Type B pancreatic cell (in vitro differentiated cells): ENCODE results near the gene CNST. TPM values are rescaled to one million over a fixed set of nuclear protein-coding genes. Genes with fewer than 3 reads are reported as not detected.

Experiments used
- DNase-seq: peaks from one replicate; pipeline ENCODE4 v3.0.0; 2021; ENCODE audit warnings: mixed read lengths; ENCODE audit not compliant: unreplicated experiment; ENCODE audit errors: extremely low spot score
- H3K27ac Mint-ChIP-seq: 2 replicates; pipeline ENCODE4 v1.8.0; 2021; ENCODE audit warnings: mild to moderate bottlenecking, mixed read lengths
- H3K27me3 Mint-ChIP-seq: 2 replicates; pipeline ENCODE4 v1.8.0; 2021; ENCODE audit warnings: mixed read lengths
- H3K36me3 Mint-ChIP-seq: 2 replicates; pipeline ENCODE4 v1.8.0; 2021; ENCODE audit warnings: mixed read lengths
- H3K4me1 Mint-ChIP-seq: one replicate; pipeline ENCODE4 v1.8.0; 2021; ENCODE audit warnings: mixed read lengths; ENCODE audit not compliant: unreplicated experiment
- H3K4me3 Mint-ChIP-seq: 2 replicates; pipeline ENCODE4 v1.8.0; 2021; ENCODE audit warnings: mild to moderate bottlenecking, mixed read lengths
- H3K9me3 Mint-ChIP-seq: 2 replicates; pipeline ENCODE4 v1.8.0; 2021; ENCODE audit warnings: mixed read lengths
- total RNA-seq: library from RNA; stranded (reverse); gene quantifications from 2 replicates; pipeline ENCODE4 v1.2.1, GENCODE V29; 2021; ENCODE audit warnings: low replicate concordance
- TF ChIP-seq, protein P1 (sequence below): fragments of 200-600 bp; sonication (generic); conservative IDR thresholded peaks from 2 replicates; pipeline ENCODE4 v1.5.0; 2021; ENCODE audit warnings: antibody characterized with exemption, mild to moderate bottlenecking

Gene CNST
- total RNA-seq, 1 donor from 2014 or later, result 17.9 TPM

DNA sequence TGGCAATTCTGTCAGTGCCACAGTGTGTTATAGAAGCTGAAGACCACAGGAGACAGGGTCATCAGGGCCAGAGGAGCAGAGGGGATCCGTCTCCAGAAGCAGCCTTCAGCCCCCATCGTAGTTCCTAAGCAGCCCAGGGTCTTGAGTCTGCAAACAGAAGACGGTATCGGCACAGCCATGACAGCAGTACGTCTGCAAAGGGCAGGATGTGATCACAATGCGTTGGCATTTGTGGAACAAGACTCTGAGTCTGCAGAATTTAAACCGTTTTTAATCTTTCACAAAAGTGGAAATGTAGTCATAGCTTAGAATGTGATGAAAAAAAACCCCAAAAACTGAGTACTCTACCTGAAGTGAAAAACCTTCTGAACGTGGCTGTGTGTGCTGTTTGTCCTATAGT, 113.9 kb downstream of the CNST start:
- DNase-seq, result no peak
- Mint-ChIP-seq H3K4me1 (peaks cover 37% of the 10 kb centered on the region), H3K27ac (peak overlapping the region; percentile 62), H3K36me3 (no peaks in the 10 kb centered on the region), H3K27me3 (no peaks in the 10 kb centered on the region), H3K9me3 (peaks cover 2% of the 10 kb centered on the region), H3K4me3 (no peak overlapping the region)
- TF ChIP-seq, protein P1, sequence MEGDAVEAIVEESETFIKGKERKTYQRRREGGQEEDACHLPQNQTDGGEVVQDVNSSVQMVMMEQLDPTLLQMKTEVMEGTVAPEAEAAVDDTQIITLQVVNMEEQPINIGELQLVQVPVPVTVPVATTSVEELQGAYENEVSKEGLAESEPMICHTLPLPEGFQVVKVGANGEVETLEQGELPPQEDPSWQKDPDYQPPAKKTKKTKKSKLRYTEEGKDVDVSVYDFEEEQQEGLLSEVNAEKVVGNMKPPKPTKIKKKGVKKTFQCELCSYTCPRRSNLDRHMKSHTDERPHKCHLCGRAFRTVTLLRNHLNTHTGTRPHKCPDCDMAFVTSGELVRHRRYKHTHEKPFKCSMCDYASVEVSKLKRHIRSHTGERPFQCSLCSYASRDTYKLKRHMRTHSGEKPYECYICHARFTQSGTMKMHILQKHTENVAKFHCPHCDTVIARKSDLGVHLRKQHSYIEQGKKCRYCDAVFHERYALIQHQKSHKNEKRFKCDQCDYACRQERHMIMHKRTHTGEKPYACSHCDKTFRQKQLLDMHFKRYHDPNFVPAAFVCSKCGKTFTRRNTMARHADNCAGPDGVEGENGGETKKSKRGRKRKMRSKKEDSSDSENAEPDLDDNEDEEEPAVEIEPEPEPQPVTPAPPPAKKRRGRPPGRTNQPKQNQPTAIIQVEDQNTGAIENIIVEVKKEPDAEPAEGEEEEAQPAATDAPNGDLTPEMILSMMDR, result no peak

DNA sequence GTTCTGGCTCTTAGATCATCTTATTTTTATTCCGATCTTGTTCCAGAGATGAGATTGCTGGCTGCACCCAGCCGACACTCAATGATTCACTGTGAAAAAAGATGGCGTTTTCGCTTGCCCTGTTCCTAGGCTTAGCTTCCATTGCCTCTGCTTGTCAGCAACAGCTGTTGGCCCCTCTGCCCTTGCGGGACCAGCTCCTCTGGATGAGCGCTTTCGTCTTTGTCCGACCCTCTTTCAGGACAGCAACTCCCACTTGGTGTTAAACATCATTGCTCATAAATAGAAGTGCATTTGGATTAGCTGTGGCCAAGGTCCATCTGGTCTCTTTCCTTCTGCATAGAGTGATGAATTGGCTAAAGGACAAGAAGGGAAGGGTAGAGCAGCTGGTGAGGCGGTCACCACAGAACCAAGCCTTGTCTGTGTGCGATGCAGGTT, 114.5 kb downstream of the CNST start:
- H3K27me3 Mint-ChIP-seq, result no peaks in the 10 kb centered on the region
- TF ChIP-seq, protein P1, result no peak
- no peaks in the 10 kb centered on the region for H3K36me3 Mint-ChIP-seq
- peak overlapping the region; percentile 26 for H3K27ac Mint-ChIP-seq
- peaks cover 37% of the 10 kb centered on the region for H3K4me1 Mint-ChIP-seq
- DNase-seq, result no peak
- H3K4me3 Mint-ChIP-seq, result peak overlapping the region; percentile 53
- no peaks in the 10 kb centered on the region for H3K9me3 Mint-ChIP-seq

DNA sequence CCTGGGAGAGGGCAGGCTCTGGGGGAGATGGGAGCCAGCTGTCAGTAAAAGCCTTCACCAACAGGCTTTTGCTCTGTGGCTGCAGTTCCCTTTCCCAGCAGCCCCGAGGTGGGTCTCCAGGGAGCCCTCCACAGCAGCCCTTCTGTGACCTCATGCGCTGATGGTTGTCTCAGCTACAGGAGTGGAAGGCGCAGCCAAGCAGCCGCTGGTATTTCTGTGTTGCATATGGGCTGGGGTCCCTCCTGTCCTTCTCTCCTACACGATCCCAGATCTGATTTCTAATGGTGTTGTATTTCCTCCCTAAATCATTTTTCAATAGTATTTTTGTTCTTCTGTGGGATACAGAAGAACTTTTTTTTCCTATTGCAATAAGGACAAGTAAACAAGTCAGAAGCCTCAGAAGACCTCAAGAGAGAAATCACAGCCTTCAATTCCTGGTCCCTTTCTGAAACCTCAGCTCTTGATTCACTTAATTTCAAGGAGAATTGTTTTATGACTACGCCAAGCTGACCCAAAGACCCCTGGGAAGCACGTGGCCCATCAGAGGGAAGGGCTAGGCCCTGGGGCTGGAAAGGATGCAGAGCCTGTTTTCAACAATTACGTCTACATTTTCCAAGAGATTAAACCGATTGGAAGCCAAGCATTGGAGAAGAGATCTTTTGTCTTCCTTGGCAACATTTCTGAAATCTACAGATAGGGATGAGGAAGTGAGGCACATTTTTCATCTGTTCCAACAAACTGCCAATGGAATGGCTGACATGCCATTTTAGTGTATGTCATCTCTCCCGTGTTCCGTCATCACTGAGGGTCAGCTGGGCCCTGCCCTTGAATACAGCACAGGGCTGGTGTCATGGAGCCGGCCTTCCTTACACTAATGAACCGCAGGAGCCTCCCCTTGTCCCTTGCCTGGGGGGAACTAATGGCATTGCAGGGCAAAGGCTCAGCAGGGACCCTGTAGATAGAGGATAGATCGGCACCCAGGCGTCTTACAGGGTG, 115.9 kb downstream of the CNST start:
- Mint-ChIP-seq H3K36me3 (no peaks in the 10 kb centered on the region), H3K9me3 (no peaks in the 10 kb centered on the region), H3K4me3 (no peak overlapping the region), H3K27ac (peak overlapping the region; percentile 59), H3K27me3 (no peaks in the 10 kb centered on the region), H3K4me1 (peaks cover 37% of the 10 kb centered on the region)
- TF ChIP-seq, protein P1, result no peak
- no peak for DNase-seq

DNA sequence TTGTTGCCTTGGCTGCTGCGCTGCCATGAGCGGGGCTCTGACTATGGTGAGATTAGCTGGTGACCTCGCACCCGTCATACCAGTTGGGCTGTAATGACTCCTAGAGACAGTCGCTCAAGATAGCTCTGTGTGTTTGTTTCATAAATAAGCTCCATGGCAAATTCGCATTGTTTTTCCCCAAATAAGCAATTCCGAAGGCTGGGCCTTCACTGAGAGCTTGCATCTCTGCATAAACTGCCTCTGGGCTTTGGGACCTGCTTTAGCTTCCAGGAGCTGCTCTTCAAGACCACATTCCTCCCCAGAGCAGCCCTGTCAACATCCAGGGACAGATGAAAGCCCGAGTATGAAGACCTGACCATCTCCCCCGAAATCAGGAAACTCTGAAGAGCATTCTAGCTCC, 117.3 kb downstream of the CNST start:
- no peaks in the 10 kb centered on the region for H3K9me3 Mint-ChIP-seq
- TF ChIP-seq, protein P1, result no peak
- H3K27me3 Mint-ChIP-seq, result no peaks in the 10 kb centered on the region

DNA sequence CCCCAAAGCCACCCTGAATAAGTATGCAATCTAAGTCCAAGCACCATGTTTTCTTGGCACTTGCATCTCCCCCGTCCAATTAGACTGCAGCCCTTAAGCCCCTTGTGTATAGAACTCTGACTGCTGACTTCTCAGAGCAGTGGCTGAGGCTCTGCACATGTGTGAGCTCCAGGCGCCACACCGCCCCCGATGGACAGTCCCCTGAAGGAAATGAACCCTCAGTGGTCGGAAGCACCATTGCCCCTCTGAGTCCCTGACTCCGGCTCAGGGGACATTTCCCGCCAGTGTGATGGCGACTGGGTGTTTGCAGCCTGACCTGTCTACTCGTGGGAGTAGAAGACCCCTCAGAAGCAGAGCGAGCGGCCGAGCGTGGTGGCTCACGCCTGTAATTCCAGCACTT, 120.7 kb downstream of the CNST start:
- DNase-seq, result no peak
- no peaks in the 10 kb centered on the region for H3K36me3 Mint-ChIP-seq

More for the DNA sequence above, 117.3 kb downstream of the CNST start:
- DNase-seq, result no peak
- H3K36me3 Mint-ChIP-seq, result no peaks in the 10 kb centered on the region
- H3K27ac Mint-ChIP-seq, result no peak overlapping the region
- H3K4me3 Mint-ChIP-seq, result no peak overlapping the region
- H3K4me1 Mint-ChIP-seq, result peaks cover 32% of the 10 kb centered on the region

More for the DNA sequence above, 120.7 kb downstream of the CNST start:
- H3K9me3 Mint-ChIP-seq, result no peaks in the 10 kb centered on the region
- H3K27ac Mint-ChIP-seq, result no peak overlapping the region
- no peak overlapping the region for H3K4me3 Mint-ChIP-seq
- peaks cover 12% of the 10 kb centered on the region for H3K4me1 Mint-ChIP-seq
- TF ChIP-seq, protein P1, result no peak
- no peaks in the 10 kb centered on the region for H3K27me3 Mint-ChIP-seq
